SK-MEL-5 (cell line): ENCODE results near the gene PADI2. TPM values are rescaled to one million over a fixed set of nuclear protein-coding genes. Genes with fewer than 3 reads are reported as not detected.
A peak's percentile ranks its signal among the peaks of the same experiment; 100 is the strongest.

Experiments
- DNase-seq: peaks from one replicate; pipeline ENCODE4 v3.0.0-alpha.2; 2016; ENCODE audit warnings: low read depth, low spot score
- in situ Hi-C: cut with HindIII; loops from 2 replicates; pipeline ENCODE4 v1.10.0; 2016; ENCODE audit warnings: low sequenced_read_pairs, high pct_unique_total_duplicates, low pct_unique_long_range_greater_than_20kb
- total RNA-seq: library from RNA; depleted of rRNA; stranded (reverse); fragments of >200 nt; shearing (Covaris generic); gene quantifications from 2 replicates; pipeline ENCODE4 v1.2.3, GENCODE V29; 2014

PADI2 gene
- total RNA-seq, 1 experiment from 2014 or later, result 2.4 TPM

DNA sequence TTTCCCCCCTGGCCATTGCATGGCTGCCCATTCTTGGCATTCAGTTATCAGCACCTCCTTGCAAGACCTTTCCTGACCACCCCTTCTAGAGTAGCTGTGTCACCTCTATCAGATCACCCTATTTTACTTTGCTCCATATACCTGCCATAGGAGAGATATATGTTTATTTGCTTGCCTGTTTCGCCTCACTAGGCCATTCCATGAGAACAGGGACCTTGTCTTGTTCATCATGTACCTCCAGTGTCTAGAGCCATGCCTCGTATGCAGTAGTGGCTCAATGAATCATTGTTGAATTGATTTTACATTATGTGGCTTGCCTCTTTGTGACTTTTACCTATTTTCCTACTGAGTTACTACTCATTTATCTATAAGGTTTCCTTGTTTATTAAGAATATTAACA, 26.4 kb upstream of the PADI2 start:
- in situ Hi-C loops, result no loop called here
- no peak for DNase-seq

DNA sequence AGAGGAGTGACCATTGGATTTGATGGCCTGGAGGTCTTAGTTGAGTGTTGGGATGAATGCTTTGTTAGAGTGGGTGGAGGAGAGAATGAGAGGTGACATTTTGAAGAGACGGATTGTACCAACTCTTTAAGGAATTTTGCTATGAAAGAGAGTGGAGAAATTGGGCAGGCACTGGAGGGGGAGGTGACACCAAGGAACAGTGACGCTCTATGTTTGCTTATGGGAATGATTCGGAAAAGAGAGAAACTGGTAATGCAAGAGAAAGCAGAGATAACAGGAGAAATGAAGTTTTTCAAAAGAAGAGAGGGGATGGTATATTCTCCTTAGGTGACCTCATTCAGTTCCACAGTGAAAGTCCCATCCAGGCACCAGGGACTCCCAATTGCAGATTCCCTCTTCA, 24.5 kb upstream of the PADI2 start:
- no peak for DNase-seq
- in situ Hi-C loops, result no loop called here

DNA sequence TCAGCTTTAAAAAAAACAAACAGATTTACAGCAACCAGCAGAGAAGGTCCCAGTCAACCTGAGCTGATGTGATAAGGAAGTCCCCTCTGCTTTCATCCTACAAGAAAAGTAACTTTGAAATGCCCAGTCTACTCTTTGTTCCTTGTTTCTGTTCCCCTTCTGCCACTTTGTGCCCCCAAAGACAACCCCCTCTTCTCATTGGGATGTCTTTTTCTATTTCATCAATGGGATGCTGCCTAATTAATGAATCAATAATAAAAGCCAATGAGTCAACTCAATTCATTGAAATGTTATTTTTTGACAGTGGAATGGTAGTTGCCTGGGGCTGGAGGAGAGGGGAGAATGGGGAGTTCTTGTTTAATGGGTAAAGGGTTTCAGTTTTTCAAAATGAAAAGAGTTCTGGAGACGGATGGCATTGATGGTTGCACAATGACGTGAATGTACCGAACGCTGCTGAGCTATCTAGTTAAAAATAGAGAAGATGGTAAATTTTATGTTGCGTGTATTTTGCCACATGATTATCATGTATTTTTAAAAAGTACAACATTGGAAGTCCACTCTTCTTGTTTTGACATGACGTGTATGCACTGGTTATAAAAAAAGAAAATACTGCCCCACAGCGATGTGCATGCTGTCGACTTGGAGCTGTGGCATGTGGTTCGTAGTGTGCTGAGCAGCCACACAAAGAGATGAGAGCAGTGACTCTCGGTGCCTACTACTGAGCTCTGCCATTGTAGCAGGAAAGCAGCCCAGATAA, 22.4 kb upstream of the PADI2 start:
- no peak for DNase-seq
- in situ Hi-C loops, result no loop called here

GRCh38 chr1:17140279-17140678, 21.0 kb upstream of the PADI2 start:
- no peak for DNase-seq
- in situ Hi-C loops, result no loop called here

DNA sequence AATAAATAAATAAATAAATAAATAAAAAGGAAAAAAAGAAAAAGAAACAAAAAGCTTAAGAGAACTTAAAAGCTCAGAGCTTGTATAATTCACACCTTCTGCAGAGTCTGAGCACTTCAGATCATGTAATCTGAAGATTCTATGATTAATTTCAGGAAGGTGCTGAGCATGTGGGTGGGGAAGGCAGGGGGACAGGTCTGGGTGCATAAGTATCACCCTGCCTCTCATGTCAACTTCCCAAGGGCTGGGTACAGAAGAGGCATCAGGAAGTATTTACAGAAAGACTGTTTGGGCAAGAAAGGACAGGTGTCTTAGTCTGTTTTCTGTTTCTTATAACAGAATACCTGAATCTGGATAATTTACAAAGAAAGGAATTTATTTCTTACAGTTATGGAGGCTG, 20.4 kb upstream of the PADI2 start:
- in situ Hi-C loops, result no loop called here
- DNase-seq, result no peak

DNA sequence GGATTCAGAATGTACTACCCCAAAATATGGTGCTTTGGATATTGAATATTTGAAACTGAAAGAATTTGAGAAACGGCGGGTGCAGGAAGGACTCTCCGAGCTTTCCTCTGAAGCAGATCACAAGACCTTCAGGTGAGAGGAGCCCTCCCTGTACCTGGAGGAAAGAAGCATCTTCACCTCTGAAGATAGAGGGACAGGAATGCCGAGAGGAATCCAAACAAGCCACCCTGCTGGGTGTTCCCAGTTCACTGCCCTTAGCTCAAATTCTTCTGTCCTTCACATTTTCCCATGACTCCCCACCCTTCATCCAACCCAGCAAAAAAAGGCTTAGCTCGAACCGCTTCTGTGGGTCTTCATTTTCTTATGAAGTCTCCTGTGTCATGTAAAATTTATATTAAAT, 18.2 kb upstream of the PADI2 start:
- in situ Hi-C loops, result no loop called here
- no peak for DNase-seq

DNA sequence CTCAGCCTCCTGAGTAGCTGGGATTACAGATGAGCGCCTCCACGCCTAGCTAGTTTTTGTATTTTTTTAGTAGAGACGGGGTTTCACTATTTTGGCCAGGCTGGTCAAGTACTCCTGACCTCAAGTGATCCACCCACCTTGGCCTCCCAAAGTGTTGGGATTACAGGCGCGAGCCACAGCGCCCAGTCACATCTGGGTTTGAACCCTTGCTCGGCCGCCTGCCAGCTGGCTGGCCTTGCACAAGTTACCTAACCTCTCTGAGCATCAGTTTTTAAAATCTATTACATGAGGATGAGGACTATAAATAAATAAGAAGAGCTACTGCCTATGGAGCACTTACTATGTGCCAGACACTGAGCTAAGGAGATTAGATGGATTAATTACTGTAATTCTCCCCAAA, 17.7 kb upstream of the PADI2 start:
- no peak for DNase-seq
- in situ Hi-C loops, result no loop called here

DNA sequence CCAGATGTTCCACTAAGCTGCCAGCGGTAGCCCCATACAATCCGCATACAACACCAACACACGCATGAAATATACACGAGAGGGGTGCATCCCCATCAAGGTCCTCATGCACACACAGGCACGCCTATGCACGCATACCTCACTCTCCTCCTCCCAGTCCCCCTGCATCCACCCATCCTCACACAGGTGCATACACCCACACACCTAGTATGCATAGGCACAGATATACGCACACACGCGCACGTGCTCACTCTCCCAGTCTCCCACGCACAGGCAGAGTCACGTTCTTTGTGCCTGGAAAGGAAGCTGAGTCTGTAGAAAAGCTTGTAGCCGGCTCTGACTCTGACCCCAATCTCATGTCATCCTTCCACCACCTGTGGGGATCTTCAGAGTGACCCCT, 16.9 kb upstream of the PADI2 start:
- in situ Hi-C loops, result no loop called here
- DNase-seq, result no peak

GRCh38 chr1:17135530-17135929, 16.3 kb upstream of the PADI2 start:
- no peak for DNase-seq
- in situ Hi-C loops, result no loop called here

GRCh38 chr1:17134724-17135123, 15.5 kb upstream of the PADI2 start:
- in situ Hi-C loops, result no loop called here
- DNase-seq, result no peak

DNA sequence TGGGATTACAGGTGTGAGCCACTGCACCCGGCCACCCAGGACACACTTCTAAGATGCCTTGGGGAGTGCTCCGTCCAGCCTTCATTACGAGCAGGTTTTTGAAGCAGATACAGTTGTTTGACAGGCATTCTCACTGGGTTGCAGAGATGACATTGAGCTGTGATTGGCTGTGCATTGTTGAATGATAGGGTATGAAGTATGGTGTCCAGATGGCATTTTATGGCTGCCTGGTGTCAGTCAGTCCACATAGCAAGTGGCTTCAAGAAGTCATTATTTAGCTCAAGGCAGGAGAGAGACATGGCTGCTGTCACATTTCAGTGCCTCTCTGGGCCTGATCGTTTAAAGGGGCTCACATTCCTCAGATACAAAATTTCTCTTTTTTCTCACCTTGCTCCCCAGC, 14.8 kb upstream of the PADI2 start:
- in situ Hi-C loops, result no loop called here
- DNase-seq, result no peak

GRCh38 chr1:17130138-17130635, 10.9 kb upstream of the PADI2 start:
- no peak for DNase-seq
- in situ Hi-C loops, result no loop called here

GRCh38 chr1:17128361-17128760, 9.1 kb upstream of the PADI2 start:
- in situ Hi-C loops, result no loop called here

GRCh38 chr1:17125756-17126237, 6.5 kb upstream of the PADI2 start:
- in situ Hi-C loops, result no loop called here
- peak; percentile 84 for DNase-seq

More at GRCh38 chr1:17128361-17128760, 9.1 kb upstream of the PADI2 start:
- peak; percentile 83 for DNase-seq

- in situ Hi-C loops, result no loop called here
- DNase-seq, result no peak
These were observed 4.2 kb upstream of the PADI2 start for GRCh38 chr1:17123196-17124045.

DNA sequence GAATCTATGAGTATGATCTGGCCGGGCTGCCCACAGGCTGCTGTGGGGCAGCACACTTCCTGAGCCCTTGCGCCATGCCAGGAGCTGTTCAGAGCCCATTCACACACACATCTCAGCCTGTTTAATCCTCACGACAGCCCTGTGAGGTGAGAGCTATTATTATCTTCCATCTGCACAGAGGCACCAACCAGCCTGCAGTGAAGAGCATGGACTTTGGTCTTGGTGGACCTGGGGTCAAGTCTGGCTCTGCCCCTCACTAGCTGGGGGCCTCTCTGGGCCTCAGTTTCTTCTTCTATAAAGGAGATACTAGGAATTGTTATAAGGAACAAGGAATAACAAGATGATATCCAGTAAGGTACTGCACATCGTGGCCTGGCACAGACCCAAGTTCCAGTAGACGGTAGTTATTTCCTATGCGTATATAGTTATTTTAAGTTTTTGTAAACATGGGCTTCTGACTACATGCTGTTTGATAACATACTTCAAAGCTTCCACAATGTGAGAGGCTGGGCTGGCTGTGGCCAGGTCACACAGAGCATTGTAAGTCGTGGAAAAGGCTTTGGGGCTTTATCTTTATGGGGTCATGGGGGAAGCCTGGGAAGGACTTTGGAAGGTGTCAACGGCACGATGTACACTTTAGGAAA, 3.4 kb upstream of the PADI2 start:
- in situ Hi-C loops, result no loop called here
- no peak for DNase-seq

DNA sequence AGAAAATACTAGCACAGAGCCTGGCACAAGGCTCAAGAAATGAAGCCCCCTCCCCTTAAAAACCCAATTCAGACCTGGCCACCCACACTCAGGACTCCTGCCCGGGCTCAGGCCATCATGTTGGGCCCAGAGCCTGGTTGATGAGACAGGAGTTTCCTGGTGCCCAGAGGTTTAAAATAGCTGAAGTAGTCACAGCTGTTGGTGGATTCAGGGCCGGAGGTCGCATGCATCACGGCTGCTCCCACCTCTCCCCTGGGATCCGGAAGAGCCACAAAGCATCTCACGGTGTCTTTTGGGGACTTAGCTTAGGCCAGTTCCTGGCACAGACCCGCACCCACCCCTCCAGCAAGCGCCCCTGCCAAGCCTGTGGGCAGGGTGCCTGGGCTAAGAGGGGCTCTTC, 2.6 kb upstream of the PADI2 start:
- in situ Hi-C loops, result no loop called here
- no peak for DNase-seq
